A549 (cell line): Measurements from ENCODE around the gene TBC1D10B.

Source experiments
- BHLHE40 ChIP-seq: IDR thresholded peaks from 2 replicates; pipeline ENCODE4 v1.6.1; 2012; ENCODE audit warnings: low read depth, low read length, inconsistent platforms
- CEBPB ChIP-seq, 2 experiments: fragments of >200 bp in 1 of 2; sonication (Bioruptor Twin) in 1 of 2; formaldehyde crosslinking in 1 of 2; IDR thresholded peaks; 2 replicates each; pipeline ENCODE4 v1.6.1; 2012 to 2016
- CHD2 ChIP-seq: fragments of 150-350 bp; IDR thresholded peaks from 2 replicates; pipeline ENCODE4 v1.6.1; 2014; ENCODE audit warnings: low read length; ENCODE audit not compliant: partially characterized antibody
- CHD4 ChIP-seq: fragments of 200-600 bp; sonication (generic); IDR thresholded peaks from 2 replicates; pipeline ENCODE4 v1.6.1; 2016; ENCODE audit warnings: antibody characterized with exemption, mild to moderate bottlenecking, borderline replicate concordance
- CTCF ChIP-seq: fragments of >200 bp; sonication (Bioruptor Twin); formaldehyde crosslinking; IDR thresholded peaks from 3 replicates; pipeline ENCODE4 v1.5.1; 2016
- EHF ChIP-seq: fragments of 250-450 bp; sonication (Bioruptor Pico); IDR thresholded peaks from 2 replicates; pipeline ENCODE4 v1.5.0; 2020; ENCODE audit warnings: mild to moderate bottlenecking
- EP300 ChIP-seq, 2 experiments: fragments of >200 bp; sonication (Bioruptor Twin); formaldehyde crosslinking; IDR thresholded peaks; 2 replicates in 1 of 2; 3 replicates in 1 of 2; pipeline ENCODE4 v1.6.1; 2016 to 2017
- MAFK ChIP-seq: fragments of 450-650 bp; IDR thresholded peaks from 2 replicates; pipeline ENCODE4 v1.6.1; 2014; ENCODE audit not compliant: partially characterized antibody
- PHF8 ChIP-seq: fragments of 200-600 bp; sonication (generic); IDR thresholded peaks from 2 replicates; pipeline ENCODE4 v1.6.1; 2016; ENCODE audit warnings: low read depth, mild to moderate bottlenecking, antibody characterized with exemption, moderate library complexity, borderline replicate concordance
- RAD21 ChIP-seq, 2 experiments: fragments of >200 bp in 1 of 2; sonication (Bioruptor Twin) in 1 of 2; formaldehyde crosslinking in 1 of 2; IDR thresholded peaks in 1 of 2; conservative IDR thresholded peaks in 1 of 2; 2 replicates in 1 of 2; 3 replicates in 1 of 2; pipeline ENCODE4 v1.6.1; 2012 to 2018; ENCODE audit warnings: inconsistent platforms in 1 of 2
- RFX5 ChIP-seq: fragments of 450-650 bp; IDR thresholded peaks from 2 replicates; pipeline ENCODE4 v1.7.1; 2014; ENCODE audit warnings: antibody characterized with exemption, mild to moderate bottlenecking, moderate library complexity
- RNF2 ChIP-seq: fragments of 200-600 bp; sonication (generic); IDR thresholded peaks from 2 replicates; pipeline ENCODE4 v1.6.1; 2016; ENCODE audit warnings: low read depth, mild to moderate bottlenecking, antibody characterized with exemption, moderate library complexity, borderline replicate concordance
- ZFP36 ChIP-seq: fragments of 450-650 bp; IDR thresholded peaks from 2 replicates; pipeline ENCODE4 v1.6.1; 2014; ENCODE audit warnings: borderline replicate concordance; ENCODE audit not compliant: partially characterized antibody
- ZNF302 ChIP-seq: fragments of 250-450 bp; sonication (Bioruptor Pico); IDR thresholded peaks from 2 replicates; pipeline ENCODE4 v1.9.0; 2021; ENCODE audit warnings: inconsistent platforms, mild to moderate bottlenecking, moderate library complexity

- TF ChIP-seq ZFP36 (no peak), RNF2 (no peak), CTCF (no peak), PHF8 (no peak), MAFK (no peak), BHLHE40 (no peak), ZNF302 (CRISPR knock-in tag) (no peak), EHF (CRISPR knock-in tag) (no peak), RFX5 (no peak), CHD2 (no peak), EP300 (IDR thresholded peaks at IDR 0.05) (no peak), CHD4 (no peak), CEBPB (IDR thresholded peaks at IDR 0.05) (no peak), RAD21 (conservative IDR thresholded peaks at IDR 0.05 in 1 of 2, IDR thresholded peaks at IDR 0.05 in 1 of 2) (no peak)
Observed at GRCh38 chr16:30372038-30372712, 1.9 kb upstream of the TBC1D10B start.
